HG02763 (cell line): ENCODE results near the gene PLXND1.

Experiments used
- ATAC-seq: cut with Tn5 transposase; IDR thresholded peaks from one replicate; pipeline ENCODE4 v1.9.1; 2021; ENCODE audit warnings: mild to moderate bottlenecking, moderate library complexity; ENCODE audit not compliant: unreplicated experiment

The PLXND1 gene

GRCh38 chr3:129585949-129586657 lies 20.4 kb downstream of the PLXND1 start:
- ATAC-seq = no peak

- no peak for ATAC-seq
These were observed 21.8 kb downstream of the PLXND1 start for GRCh38 chr3:129584631-129585030.

- ATAC-seq = no peak
These were observed 23.2 kb downstream of the PLXND1 start for GRCh38 chr3:129583289-129583688.

- no peak for ATAC-seq
These were observed 23.7 kb downstream of the PLXND1 start for GRCh38 chr3:129582799-129583198.

GRCh38 chr3:129581623-129582022 lies 24.9 kb downstream of the PLXND1 start:
- no peak for ATAC-seq

GRCh38 chr3:129579991-129580390 lies 26.5 kb downstream of the PLXND1 start:
- no peak for ATAC-seq

- peak; percentile 40 for ATAC-seq
These were observed 28.3 kb downstream of the PLXND1 start for GRCh38 chr3:129577925-129578786.

- no peak for ATAC-seq
These were observed 29.1 kb downstream of the PLXND1 start for GRCh38 chr3:129577366-129577765.

- no peak for ATAC-seq
These were observed 29.7 kb downstream of the PLXND1 start for GRCh38 chr3:129576514-129577352.

GRCh38 chr3:129575997-129576384 lies 30.5 kb downstream of the PLXND1 start:
- no peak for ATAC-seq

- ATAC-seq = no peak
These were observed 31.1 kb downstream of the PLXND1 start for GRCh38 chr3:129575233-129575996.

- no peak for ATAC-seq
These were observed 32.3 kb downstream of the PLXND1 start for GRCh38 chr3:129574206-129574605.

GRCh38 chr3:129573493-129573892 lies 33.0 kb downstream of the PLXND1 start:
- no peak for ATAC-seq

GRCh38 chr3:129572603-129573002 lies 33.9 kb downstream of the PLXND1 start:
- ATAC-seq = no peak

GRCh38 chr3:129571605-129572547 lies 34.6 kb downstream of the PLXND1 start:
- ATAC-seq = no peak

GRCh38 chr3:129569856-129570255 lies 36.6 kb downstream of the PLXND1 start:
- ATAC-seq = no peak

GRCh38 chr3:129567939-129568338 lies 38.5 kb downstream of the PLXND1 start:
- no peak for ATAC-seq

- ATAC-seq = no peak
These were observed 39.2 kb downstream of the PLXND1 start for GRCh38 chr3:129567176-129567705.

GRCh38 chr3:129565902-129566301 lies 40.6 kb downstream of the PLXND1 start:
- no peak for ATAC-seq
